Caki2 (cell line): Measurements from ENCODE around the gene MAPK11. TPM values are rescaled to one million over a fixed set of nuclear protein-coding genes. Genes with fewer than 3 reads are reported as not detected.

Experiments
- DNase-seq: peaks from one replicate; pipeline ENCODE4 v3.0.0-alpha.2; 2015; ENCODE audit warnings: low read depth
- in situ Hi-C: cut with HindIII; loops from 2 replicates; pipeline ENCODE4 v1.10.0; 2016; ENCODE audit warnings: low sequenced_read_pairs, low pct_unique_long_range_greater_than_20kb, mixed read lengths
- total RNA-seq: library from RNA; depleted of rRNA; stranded (reverse); fragments of >200 nt; shearing (Covaris generic); gene quantifications from 2 replicates; pipeline ENCODE4 v1.2.3, GENCODE V29; 2014; ENCODE audit warnings: low replicate concordance; rRNA removed

Gene MAPK11
- total RNA-seq = 24.5 and 48.8 TPM in 2 replicates

DNA sequence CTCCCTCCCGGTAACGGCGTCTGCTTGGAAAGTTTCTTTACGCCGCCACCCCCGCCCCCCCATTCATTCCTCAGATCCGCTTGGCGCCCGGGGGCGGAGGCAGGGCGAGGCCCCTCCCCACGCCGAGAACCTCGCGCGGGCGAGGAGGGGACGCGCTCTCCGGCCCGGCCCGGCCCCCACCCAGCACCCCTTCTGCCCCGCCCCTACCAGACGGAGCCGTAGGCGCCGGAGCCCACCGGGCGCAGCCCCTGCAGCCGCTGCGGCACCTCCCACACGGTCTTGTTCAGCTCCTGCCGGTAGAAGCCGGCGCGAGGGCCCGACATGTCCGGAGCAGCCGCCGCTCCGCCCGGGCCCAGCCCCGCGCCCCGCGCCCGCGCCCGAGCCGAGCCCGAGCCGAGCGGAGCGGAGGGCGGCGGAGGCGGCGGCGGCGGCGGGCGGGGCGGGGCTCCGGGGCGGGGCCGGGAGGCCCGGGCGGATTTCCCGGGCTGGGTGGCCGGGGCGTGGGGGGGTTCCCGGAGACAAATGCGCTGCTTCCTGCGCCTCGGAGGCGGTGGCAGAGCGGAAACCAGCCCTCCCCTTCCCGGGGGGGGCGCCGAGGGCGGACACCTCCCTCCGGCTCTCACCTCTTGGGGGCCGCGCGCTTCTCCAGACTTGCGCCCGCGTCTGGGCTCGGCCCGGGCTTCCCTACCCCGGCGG, at the start of gene MAPK11:
Gene MAPK11 (minus strand): TSS at position 411 of the 696 bp plus-strand sequence. CDS start 88 bp downstream, at position 323.
- in situ Hi-C loops = no loop called here

GRCh38 chr22:50319503-50319951, 49.3 kb upstream of the MAPK11 start:
- in situ Hi-C loops = no loop called here
- DNase-seq = no peak

More for the DNA sequence above, at the start of gene MAPK11:
- DNase-seq = no peak

- DNase-seq = no peak
- in situ Hi-C loops = no loop called here
These were observed 48.7 kb upstream of the MAPK11 start for GRCh38 chr22:50318698-50319411.

DNA sequence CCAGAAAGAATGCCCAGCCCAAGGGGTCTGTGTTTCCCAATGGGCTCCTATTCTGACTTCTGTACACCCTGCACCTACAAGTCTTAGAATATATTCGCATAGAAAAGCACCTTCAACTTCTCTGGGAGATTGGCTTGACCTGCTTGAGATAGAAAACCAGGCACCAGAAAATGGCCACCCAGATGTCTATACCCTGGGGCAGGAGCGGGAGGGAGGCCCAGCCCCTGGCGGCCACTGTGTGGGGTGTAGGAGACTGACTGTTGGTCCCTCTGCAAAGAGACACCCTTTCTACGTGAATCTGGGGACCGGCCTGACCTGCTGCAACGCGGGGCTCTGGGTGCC, 48.1 kb upstream of the MAPK11 start:
- in situ Hi-C loops = no loop called here
- DNase-seq = no peak

GRCh38 chr22:50317674-50318073, 47.5 kb upstream of the MAPK11 start:
- in situ Hi-C loops = no loop called here
- no peak for DNase-seq

DNA sequence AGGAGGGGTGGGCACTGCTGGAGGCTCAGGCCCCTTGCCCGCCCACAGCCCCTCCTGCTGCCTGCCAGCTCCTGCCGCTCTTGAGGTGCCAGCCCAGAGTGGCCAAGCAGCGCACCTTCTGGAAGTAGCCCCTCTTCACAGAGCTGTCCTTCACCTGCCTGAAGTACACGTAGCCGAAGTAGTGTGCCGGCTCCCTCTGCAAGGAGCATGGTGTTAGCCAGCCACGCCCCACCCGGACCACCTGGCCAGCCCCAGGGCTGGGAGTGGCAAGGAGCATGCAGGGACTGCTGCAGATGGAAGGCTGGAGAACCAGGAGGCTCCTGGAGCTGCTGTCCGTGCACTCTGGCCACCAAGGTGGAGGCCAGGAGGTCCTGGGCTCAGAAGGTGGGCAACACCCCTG, 47.0 kb upstream of the MAPK11 start:
- in situ Hi-C loops = no loop called here
- DNase-seq = no peak

GRCh38 chr22:50316114-50317065, 46.2 kb upstream of the MAPK11 start:
- no peak for DNase-seq
- in situ Hi-C loops = no loop called here

DNA sequence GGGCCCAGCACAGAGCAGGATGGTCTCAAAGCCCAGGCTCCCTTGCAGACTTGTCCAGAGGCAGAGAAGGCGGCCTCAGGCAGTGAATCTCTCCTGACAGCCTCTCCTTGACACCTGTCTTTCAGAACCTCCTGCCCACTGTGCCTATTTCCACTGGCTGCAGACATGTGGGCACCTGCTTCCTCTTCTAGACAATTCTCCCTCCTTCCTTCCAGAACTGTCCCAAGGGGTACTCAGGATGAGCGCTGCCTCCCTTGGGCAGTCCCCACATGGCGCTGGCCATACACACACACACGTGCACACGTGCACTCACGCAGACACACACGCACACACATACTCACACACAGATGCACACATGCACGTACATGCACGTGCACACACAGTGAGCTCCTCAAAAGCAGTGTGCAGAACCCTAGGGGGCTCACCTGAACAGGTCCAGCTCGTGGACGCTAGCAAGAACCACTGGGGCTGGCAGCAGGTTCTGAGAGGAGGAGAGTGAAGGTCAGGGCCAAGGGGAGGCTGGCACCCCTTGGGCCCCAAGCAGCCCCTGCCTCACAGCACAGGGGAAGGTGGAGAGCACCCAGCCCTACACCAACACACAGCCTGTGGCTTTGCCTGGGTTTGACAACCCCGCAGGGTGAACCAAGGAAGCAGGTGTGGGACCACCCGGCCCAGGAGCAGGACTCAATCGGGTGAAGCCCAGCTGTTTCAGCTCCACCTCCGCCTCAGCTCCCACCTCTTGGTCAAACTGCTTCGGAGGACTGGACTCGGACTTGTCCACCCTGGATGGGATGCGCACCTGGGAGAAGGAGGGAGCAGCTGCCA, 45.3 kb upstream of the MAPK11 start:
- in situ Hi-C loops = no loop called here
- DNase-seq = no peak

GRCh38 chr22:50314455-50315288, 44.5 kb upstream of the MAPK11 start:
- in situ Hi-C loops = no loop called here
- peak; percentile 76 for DNase-seq

DNA sequence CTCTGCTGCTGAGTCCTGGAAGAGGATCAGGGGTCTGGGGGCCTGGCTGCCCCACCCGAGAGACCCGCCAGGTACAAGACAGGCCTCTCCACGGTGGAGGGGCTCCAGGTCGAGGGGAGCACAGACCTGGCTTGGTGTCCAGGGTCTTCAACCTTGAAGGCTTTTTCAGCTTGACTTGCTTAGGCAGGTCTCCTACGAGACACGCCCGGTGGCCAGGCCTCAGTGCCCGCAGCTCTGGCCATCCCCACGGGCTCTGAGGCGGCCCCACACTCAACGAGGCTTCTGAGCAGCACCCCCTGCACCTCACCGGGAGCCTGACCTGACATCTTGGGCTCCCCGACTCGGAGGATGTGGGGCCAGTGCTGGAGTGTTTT, 43.9 kb upstream of the MAPK11 start:
- DNase-seq = no peak
- in situ Hi-C loops = no loop called here

GRCh38 chr22:50313600-50313999, 43.4 kb upstream of the MAPK11 start:
- in situ Hi-C loops = no loop called here

DNA sequence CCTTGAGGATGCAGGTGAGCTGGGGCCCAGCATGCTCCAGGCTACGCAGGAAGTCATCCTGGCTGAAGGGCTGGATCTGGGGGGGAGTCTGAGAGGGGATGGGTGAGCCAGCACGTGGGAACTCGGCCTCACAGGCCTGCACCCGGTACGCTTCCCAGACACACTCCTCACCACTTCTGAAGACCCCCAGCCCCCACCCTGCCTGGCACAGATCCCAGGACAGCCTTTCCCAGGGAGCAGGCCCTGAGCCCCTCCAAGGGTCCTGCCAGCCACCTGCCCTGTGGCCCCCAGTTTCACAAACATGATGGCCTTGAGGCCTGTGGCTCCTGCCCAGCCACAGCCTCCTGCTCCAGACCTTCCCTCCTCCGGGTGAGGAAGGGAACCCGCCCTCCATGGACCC, 42.8 kb upstream of the MAPK11 start:
- in situ Hi-C loops = no loop called here

More at GRCh38 chr22:50313600-50313999, 43.4 kb upstream of the MAPK11 start:
- DNase-seq = no peak

DNA sequence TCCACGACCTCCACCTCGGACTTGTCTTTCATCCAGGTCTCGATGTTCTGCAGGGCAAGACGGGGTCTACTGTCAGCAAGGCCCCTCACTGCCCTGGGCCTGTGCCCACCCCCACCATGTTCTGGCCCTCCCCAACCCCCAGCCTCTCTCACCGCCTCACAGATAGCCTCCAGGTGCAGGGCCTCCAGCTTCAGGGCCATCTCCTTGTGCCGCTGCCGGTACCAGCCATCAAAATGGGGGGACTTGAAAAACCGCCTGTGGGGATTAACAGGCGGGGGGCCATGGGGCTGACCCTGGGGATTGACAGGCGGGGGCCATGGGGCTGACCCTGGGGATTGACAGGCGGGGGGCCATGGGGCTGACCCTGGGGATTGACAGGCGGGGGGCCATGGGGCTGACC, 42.2 kb upstream of the MAPK11 start:
- in situ Hi-C loops = no loop called here
- DNase-seq = no peak

More for the DNA sequence above, 42.8 kb upstream of the MAPK11 start:
- DNase-seq = no peak

DNA sequence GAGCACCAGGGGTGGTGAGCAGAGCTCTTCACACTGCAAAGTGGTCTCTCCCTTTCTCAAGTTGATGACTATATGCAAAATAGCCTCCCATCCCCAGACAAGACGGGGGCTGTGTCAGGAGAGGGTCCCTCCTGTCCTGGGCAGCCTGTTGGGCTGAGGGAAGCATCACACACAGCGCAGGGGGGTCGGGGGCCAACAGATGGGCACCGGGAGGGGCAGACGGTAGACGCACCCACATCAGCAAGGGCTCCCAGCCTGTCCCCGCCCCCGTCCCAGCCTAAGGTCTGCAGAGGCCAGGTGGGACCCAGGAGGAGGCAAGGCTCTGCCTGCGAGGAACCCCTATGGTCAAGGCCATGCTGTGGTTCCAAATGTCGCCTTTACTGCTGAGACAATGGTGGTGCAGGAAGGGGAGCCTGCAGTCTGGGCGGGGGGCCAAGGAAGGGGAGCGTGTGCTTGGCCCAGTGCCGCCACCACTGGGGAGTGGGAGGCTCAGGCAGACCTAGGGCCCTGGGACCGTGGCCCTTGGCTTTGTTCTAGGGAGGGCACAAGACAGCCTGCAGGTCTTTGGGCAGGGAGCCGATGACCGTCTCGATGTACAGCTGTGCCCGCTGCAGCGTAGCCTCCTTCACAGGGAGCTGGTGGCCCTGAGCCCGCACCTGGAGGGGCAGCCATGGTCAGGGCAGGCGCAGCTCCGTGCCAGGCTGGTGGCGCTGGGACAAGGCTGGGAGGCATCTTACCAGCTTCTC, 41.6 kb upstream of the MAPK11 start:
- DNase-seq = no peak
- in situ Hi-C loops = no loop called here

- DNase-seq = no peak
- in situ Hi-C loops = no loop called here
These were observed 40.8 kb upstream of the MAPK11 start for GRCh38 chr22:50310949-50311444.

DNA sequence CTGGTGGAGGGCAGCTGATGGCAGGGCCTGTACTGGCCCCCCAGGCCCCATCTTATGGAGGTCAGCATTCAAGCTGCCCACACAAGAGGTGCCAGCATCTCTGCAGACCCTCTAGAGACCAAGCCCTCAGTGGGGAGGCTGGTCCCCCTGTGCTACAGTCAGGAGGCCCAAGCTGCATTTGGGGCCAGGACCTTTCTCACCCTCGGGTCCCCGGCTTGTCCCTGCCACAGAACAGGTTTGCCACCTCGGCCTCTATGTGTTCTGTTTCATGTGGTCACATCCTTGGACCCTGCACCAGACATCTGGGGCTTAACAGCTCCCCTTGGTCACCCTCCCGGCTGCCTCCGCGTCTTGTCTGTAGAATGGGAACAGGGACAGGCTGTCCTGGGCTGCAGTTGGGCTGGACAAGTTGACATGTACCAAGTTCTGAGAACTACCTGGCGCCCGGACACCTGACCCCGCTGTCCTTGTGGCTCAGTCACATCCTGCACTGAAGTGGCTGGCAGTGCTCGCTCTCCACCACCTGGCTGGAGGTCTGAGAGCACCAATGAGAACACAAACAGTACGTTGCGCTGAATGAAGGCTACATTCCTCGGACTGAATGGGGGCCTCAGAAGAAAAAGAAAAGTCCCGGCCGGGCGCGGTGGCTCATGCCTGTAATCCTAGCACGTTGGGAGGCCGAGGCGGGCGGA, 40.0 kb upstream of the MAPK11 start:
- no peak for DNase-seq
- in situ Hi-C loops = no loop called here
